Measurements from ENCODE around the gene ZNF778. TPM values are rescaled to one million over a fixed set of nuclear protein-coding genes. Genes with fewer than 3 reads are reported as not detected.
A peak's percentile ranks its signal among the peaks of the same experiment; 100 is the strongest.

Gene ZNF778
- total RNA-seq, 1 experiment from 2014 or later: 31.2 TPM

- TF ChIP-seq, protein P1, sequence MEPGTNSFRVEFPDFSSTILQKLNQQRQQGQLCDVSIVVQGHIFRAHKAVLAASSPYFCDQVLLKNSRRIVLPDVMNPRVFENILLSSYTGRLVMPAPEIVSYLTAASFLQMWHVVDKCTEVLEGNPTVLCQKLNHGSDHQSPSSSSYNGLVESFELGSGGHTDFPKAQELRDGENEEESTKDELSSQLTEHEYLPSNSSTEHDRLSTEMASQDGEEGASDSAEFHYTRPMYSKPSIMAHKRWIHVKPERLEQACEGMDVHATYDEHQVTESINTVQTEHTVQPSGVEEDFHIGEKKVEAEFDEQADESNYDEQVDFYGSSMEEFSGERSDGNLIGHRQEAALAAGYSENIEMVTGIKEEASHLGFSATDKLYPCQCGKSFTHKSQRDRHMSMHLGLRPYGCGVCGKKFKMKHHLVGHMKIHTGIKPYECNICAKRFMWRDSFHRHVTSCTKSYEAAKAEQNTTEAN (CRISPR knock-in tag; IDR thresholded peaks at IDR 0.05): no peak
These were observed 18.9 kb upstream of the ZNF778 start (continued) for GRCh38 chr16:89198417-89199240.

DNA sequence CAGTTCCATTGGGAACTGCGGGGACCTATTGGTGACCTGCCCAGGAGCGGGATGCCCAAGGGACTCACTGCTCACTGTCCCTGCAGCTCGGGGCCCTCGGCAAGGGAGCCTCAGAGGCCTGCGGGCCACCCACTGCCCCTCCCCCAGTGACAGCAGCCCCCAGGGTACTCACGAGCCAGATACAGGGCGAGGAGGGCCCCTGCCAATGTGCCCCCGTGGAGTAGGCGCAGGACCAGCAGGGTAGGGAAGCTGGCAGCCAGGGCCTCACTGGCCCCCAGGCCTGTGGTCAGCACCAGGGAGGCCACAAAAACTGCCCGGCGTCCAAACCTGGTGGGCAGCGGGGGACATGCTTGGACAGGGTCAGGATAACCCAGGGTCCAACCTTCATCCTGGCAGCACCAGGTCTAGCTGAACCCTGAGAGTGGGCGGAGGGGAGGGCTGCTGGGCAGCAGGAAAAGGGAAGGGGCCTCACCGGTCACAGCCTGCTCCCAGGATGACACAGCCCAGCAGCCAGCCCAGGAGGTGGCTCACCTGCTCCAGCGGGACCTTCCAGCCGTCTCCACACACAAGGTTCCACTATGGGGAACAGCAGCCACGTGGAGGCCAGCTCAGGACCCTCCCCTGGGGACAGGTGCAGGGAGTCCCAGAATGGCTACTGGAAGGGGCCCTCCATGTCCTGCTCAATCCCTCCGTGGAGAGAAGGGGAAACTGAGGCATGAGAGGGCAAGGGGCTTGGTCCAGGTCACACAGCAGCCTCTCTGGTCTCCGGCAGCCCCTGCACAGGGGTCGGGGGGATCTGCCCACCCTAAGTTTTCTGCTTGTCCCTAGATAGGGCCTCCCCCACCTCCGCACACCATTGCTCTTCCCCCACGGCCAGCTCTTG is 18.0 kb upstream of the ZNF778 start:
- H3K27ac Mint-ChIP-seq: no peak overlapping the region
- DNase-seq (ENCODE audit: low spot score): no peak
- peak overlapping the region; percentile 68 for H3K4me3 Mint-ChIP-seq
- H3K36me3 Mint-ChIP-seq: no peaks in the 10 kb centered on the region
- ChIA-PET POLR2A (interaction anchor here (1.4 to 1.6 kb wide), 2 partner anchors 18 to 26 kb away, joined by 3 to 4 read pairs; partner anchors contain the start of gene ZNF778), CTCF (interaction anchor here (0.7 to 3.1 kb wide), 6 partner anchors 17 to 462 kb away, joined by 3 to 17 read pairs (median 3); partner anchors contain the start of gene ZNF778)
- peaks cover 38% of the 10 kb centered on the region for H3K27me3 Mint-ChIP-seq (ENCODE audit: low read depth)
- no peaks in the 10 kb centered on the region for H3K4me1 Mint-ChIP-seq
- ATAC-seq: no peak
- H3K9me3 Mint-ChIP-seq: no peaks in the 10 kb centered on the region
- no peak for TF ChIP-seq E2F1 (CRISPR knock-in tag; IDR thresholded peaks at IDR 0.05)
- TF ChIP-seq, protein P2, sequence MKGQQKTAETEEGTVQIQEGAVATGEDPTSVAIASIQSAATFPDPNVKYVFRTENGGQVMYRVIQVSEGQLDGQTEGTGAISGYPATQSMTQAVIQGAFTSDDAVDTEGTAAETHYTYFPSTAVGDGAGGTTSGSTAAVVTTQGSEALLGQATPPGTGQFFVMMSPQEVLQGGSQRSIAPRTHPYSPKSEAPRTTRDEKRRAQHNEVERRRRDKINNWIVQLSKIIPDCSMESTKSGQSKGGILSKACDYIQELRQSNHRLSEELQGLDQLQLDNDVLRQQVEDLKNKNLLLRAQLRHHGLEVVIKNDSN (CRISPR knock-in tag; IDR thresholded peaks at IDR 0.05): no peak
- TF ChIP-seq, protein P1 (CRISPR knock-in tag; IDR thresholded peaks at IDR 0.05): no peak
- TF ChIP-seq ETV6 (CRISPR knock-in tag; IDR thresholded peaks at IDR 0.05): no peak
- TF ChIP-seq CDX4 (CRISPR knock-in tag; IDR thresholded peaks at IDR 0.05; ENCODE audit: borderline replicate concordance): no peak
- no peak for TF ChIP-seq NFYB (CRISPR knock-in tag; conservative IDR thresholded peaks at IDR 0.05; ENCODE audit: low read depth)
- TF ChIP-seq, protein P3, sequence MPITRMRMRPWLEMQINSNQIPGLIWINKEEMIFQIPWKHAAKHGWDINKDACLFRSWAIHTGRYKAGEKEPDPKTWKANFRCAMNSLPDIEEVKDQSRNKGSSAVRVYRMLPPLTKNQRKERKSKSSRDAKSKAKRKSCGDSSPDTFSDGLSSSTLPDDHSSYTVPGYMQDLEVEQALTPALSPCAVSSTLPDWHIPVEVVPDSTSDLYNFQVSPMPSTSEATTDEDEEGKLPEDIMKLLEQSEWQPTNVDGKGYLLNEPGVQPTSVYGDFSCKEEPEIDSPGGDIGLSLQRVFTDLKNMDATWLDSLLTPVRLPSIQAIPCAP (CRISPR knock-in tag; IDR thresholded peaks at IDR 0.05): no peak
- TF ChIP-seq RORB (CRISPR knock-in tag; IDR thresholded peaks at IDR 0.05): no peak
- TF ChIP-seq, protein P4, sequence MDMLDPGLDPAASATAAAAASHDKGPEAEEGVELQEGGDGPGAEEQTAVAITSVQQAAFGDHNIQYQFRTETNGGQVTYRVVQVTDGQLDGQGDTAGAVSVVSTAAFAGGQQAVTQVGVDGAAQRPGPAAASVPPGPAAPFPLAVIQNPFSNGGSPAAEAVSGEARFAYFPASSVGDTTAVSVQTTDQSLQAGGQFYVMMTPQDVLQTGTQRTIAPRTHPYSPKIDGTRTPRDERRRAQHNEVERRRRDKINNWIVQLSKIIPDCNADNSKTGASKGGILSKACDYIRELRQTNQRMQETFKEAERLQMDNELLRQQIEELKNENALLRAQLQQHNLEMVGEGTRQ (CRISPR knock-in tag; IDR thresholded peaks at IDR 0.05): no peak
- TF ChIP-seq TEAD4 (CRISPR knock-in tag; IDR thresholded peaks at IDR 0.05): no peak
- no peak for TF ChIP-seq SP1 (CRISPR knock-in tag; conservative IDR thresholded peaks at IDR 0.05)
- TF ChIP-seq ZNF423 (CRISPR knock-in tag; IDR thresholded peaks at IDR 0.05): no peak
- TF ChIP-seq, protein P5, sequence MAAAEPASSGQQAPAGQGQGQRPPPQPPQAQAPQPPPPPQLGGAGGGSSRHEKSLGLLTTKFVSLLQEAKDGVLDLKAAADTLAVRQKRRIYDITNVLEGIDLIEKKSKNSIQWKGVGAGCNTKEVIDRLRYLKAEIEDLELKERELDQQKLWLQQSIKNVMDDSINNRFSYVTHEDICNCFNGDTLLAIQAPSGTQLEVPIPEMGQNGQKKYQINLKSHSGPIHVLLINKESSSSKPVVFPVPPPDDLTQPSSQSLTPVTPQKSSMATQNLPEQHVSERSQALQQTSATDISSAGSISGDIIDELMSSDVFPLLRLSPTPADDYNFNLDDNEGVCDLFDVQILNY (CRISPR knock-in tag; IDR thresholded peaks at IDR 0.05): no peak
- no peak for TF ChIP-seq STAT6 (CRISPR knock-in tag; conservative IDR thresholded peaks at IDR 0.05; ENCODE audit: low read depth)
- no peak for TF ChIP-seq NFE2L1 (CRISPR knock-in tag; IDR thresholded peaks at IDR 0.05)
- TF ChIP-seq ZNF232 (CRISPR knock-in tag; IDR thresholded peaks at IDR 0.05): no peak
- TF ChIP-seq, protein P6, sequence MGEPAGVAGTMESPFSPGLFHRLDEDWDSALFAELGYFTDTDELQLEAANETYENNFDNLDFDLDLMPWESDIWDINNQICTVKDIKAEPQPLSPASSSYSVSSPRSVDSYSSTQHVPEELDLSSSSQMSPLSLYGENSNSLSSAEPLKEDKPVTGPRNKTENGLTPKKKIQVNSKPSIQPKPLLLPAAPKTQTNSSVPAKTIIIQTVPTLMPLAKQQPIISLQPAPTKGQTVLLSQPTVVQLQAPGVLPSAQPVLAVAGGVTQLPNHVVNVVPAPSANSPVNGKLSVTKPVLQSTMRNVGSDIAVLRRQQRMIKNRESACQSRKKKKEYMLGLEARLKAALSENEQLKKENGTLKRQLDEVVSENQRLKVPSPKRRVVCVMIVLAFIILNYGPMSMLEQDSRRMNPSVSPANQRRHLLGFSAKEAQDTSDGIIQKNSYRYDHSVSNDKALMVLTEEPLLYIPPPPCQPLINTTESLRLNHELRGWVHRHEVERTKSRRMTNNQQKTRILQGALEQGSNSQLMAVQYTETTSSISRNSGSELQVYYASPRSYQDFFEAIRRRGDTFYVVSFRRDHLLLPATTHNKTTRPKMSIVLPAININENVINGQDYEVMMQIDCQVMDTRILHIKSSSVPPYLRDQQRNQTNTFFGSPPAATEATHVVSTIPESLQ (CRISPR knock-in tag; IDR thresholded peaks at IDR 0.05): no peak
- TF ChIP-seq, protein P7, sequence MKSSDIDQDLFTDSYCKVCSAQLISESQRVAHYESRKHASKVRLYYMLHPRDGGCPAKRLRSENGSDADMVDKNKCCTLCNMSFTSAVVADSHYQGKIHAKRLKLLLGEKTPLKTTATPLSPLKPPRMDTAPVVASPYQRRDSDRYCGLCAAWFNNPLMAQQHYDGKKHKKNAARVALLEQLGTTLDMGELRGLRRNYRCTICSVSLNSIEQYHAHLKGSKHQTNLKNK (CRISPR knock-in tag; IDR thresholded peaks at IDR 0.05): no peak
- TF ChIP-seq FOXK1 (CRISPR knock-in tag; IDR thresholded peaks at IDR 0.05): no peak
